Raji (cell line): Measurements from ENCODE around the gene HPN.

ENCODE experiments used
- POLR2A ChIP-seq: IDR thresholded peaks from 2 replicates; pipeline ENCODE4 v1.6.1; 2011; ENCODE audit warnings: low read depth, low read length, control low read depth; ENCODE audit not compliant: insufficient read depth

The HPN gene

GRCh38 chr19:35048911-35049411 lies 7.4 kb downstream of the HPN start:
- TF ChIP-seq POLR2A = no peak

- TF ChIP-seq POLR2A = no peak
Observed at GRCh38 chr19:35049456-35049855, 7.9 kb downstream of the HPN start.

GRCh38 chr19:35051796-35052195 lies 10.3 kb downstream of the HPN start:
- TF ChIP-seq POLR2A = no peak

- no peak for TF ChIP-seq POLR2A
Observed at GRCh38 chr19:35052599-35053190, 11.2 kb downstream of the HPN start.

- TF ChIP-seq POLR2A = no peak
Observed at GRCh38 chr19:35053667-35054293, 12.3 kb downstream of the HPN start.

GRCh38 chr19:35054626-35055025 lies 13.1 kb downstream of the HPN start:
- TF ChIP-seq POLR2A = no peak

- TF ChIP-seq POLR2A = no peak
Observed at GRCh38 chr19:35055715-35056179, 14.2 kb downstream of the HPN start.

- TF ChIP-seq POLR2A = no peak
Observed at GRCh38 chr19:35056513-35057063, 15.1 kb downstream of the HPN start.

GRCh38 chr19:35058370-35058769 lies 16.8 kb downstream of the HPN start:
- TF ChIP-seq POLR2A = no peak

- no peak for TF ChIP-seq POLR2A
Observed at GRCh38 chr19:35059006-35059798, 17.7 kb downstream of the HPN start.

- TF ChIP-seq POLR2A = no peak
Observed at GRCh38 chr19:35059799-35060091, 18.2 kb downstream of the HPN start.

- TF ChIP-seq POLR2A = no peak
Observed at GRCh38 chr19:35060160-35060855, 18.8 kb downstream of the HPN start.

- TF ChIP-seq POLR2A = no peak
Observed at GRCh38 chr19:35061583-35062373, 20.3 kb downstream of the HPN start.

- no peak for TF ChIP-seq POLR2A
Observed at GRCh38 chr19:35062942-35063341, 21.4 kb downstream of the HPN start.

GRCh38 chr19:35063940-35064818 lies 22.7 kb downstream of the HPN start:
- TF ChIP-seq POLR2A = no peak
